Stimulated activated CD8-positive, alpha-beta memory T cell treated with anti-CD3 and anti-CD28 coated beads, Interleukin-4, amount 100 ng/mL, for 4 hours (primary cell): ENCODE results near the gene TRIM71.
"Not testable (repeated sequence)": the region's sequence is repeated elsewhere in the genome, so short reads cannot be mapped to it uniquely, and the experiment has no call there.

Experiments used
- DNase-seq, 2 donors: peaks; one replicate each; pipeline ENCODE4 v3.0.0-alpha.2; 2020; ENCODE audit warnings: low read depth in 2 of 2, low spot score in 1 of 2

Gene TRIM71

GRCh38 chr3:32842531-32842931 lies 24.7 kb downstream of the TRIM71 start:
- DNase-seq: no peak

- DNase-seq: no peak
Measured at GRCh38 chr3:32842987-32843386, 25.2 kb downstream of the TRIM71 start.

- no peak for DNase-seq
Measured at GRCh38 chr3:32843510-32844321, 25.9 kb downstream of the TRIM71 start.

- no peak for DNase-seq
Measured at GRCh38 chr3:32844322-32844654, 26.5 kb downstream of the TRIM71 start.

GRCh38 chr3:32844914-32845313 lies 27.1 kb downstream of the TRIM71 start:
- no peak for DNase-seq

GRCh38 chr3:32845546-32845945 lies 27.7 kb downstream of the TRIM71 start:
- not testable (repeated sequence) for DNase-seq

GRCh38 chr3:32847045-32847444 lies 29.2 kb downstream of the TRIM71 start:
- DNase-seq: not testable (repeated sequence)

GRCh38 chr3:32847528-32847927 lies 29.7 kb downstream of the TRIM71 start:
- no peak for DNase-seq

GRCh38 chr3:32848215-32848614 lies 30.4 kb downstream of the TRIM71 start:
- no peak for DNase-seq

- no peak for DNase-seq
Measured at GRCh38 chr3:32849046-32849445, 31.2 kb downstream of the TRIM71 start.

GRCh38 chr3:32850226-32850625 lies 32.4 kb downstream of the TRIM71 start:
- DNase-seq: no peak

GRCh38 chr3:32850636-32851035 lies 32.8 kb downstream of the TRIM71 start:
- no peak for DNase-seq

GRCh38 chr3:32852146-32852545 lies 34.3 kb downstream of the TRIM71 start:
- DNase-seq: no peak

- DNase-seq: no peak
Measured at GRCh38 chr3:32855350-32855953, 37.7 kb downstream of the TRIM71 start.

GRCh38 chr3:32856355-32856889 lies 38.6 kb downstream of the TRIM71 start:
- no peak for DNase-seq

GRCh38 chr3:32856901-32857507 lies 39.2 kb downstream of the TRIM71 start:
- DNase-seq: no peak

GRCh38 chr3:32857921-32858320 lies 40.1 kb downstream of the TRIM71 start:
- no peak for DNase-seq

- no peak for DNase-seq
Measured at GRCh38 chr3:32859604-32860237, 41.9 kb downstream of the TRIM71 start.

- no peak for DNase-seq
Measured at GRCh38 chr3:32860499-32860898, 42.7 kb downstream of the TRIM71 start.

- no peak for DNase-seq
Measured at GRCh38 chr3:32861681-32862080, 43.9 kb downstream of the TRIM71 start.

- no peak for DNase-seq
Measured at GRCh38 chr3:32862247-32862935, 44.6 kb downstream of the TRIM71 start.
